ENCODE results near the gene PTX4. TPM values are rescaled to one million over a fixed set of nuclear protein-coding genes. Genes with fewer than 3 reads are reported as not detected.
"Not testable (repeated sequence)": the region's sequence is repeated elsewhere in the genome, so short reads cannot be mapped to it uniquely, and the experiment has no call there.

PTX4 gene
- polyA plus RNA-seq, 4 donors = 0.04 to 0.07 TPM; not detected in 2

DNA sequence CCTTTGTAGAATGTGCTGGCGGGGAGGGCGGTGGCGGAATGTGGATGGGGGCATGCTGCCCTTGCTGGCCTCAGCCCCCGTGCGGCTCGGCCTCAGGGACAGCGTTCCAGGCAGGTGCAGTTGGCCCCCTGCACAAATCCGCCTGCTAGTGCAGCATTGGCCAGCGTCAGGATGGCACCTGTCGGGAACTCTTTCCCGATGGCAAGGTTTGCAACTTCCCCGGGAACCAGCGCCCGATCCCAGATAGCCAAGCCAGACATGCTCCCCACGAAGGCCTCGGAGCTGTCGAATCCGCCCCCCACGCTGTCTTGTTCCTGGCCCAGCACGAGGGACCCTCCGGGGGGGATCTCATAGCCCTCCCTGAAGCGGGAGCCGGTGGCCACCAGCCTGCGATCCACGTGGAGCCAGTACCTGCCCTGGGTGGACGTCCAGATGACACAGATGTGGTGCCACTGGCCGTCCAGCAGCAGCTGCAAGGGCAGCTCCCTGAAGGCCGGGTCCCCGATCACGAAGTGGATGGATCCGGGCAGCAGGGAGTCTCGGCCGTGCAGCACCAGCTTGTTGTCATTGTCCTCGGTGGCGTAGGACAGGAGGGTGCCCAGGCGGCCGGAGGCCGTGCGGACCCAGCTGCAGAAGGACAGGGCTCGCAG is 2.8 kb downstream of the PTX4 start:
- H3K36me3 ChIP-seq (ENCODE audit: control insufficient read depth in 3 of 3, insufficient read depth in 2 of 3, low read depth in 1 of 3, low read length in 3 of 3) = no peaks in the 10 kb centered on the region
- WGBS, 3 donors = 90 to 91% (median 91%) methylated on average over 40 of the region's 40 CpGs
- H3K27ac ChIP-seq (ENCODE audit: low read depth in 1 of 3, low read length in 2 of 3) = no peak overlapping the region
- no peak overlapping the region for H3K4me3 ChIP-seq (ENCODE audit: low read depth in 1 of 3, low read length in 3 of 3)
- peaks cover 0 to 7% (median 0%) of the 10 kb centered on the region in 3 donors for H3K27me3 ChIP-seq (ENCODE audit: control insufficient read depth in 3 of 3, insufficient read depth in 3 of 3, low read length in 3 of 3)
- FAIRE-seq (no peak), DNase-seq (no peak)
- H3K4me1 ChIP-seq (ENCODE audit: control insufficient read depth in 3 of 3, insufficient read depth in 2 of 3, low read depth in 1 of 3, low read length in 2 of 3) = no peaks in the 10 kb centered on the region
- H3K9me3 ChIP-seq (ENCODE audit: control insufficient read depth in 2 of 2, insufficient read depth in 1 of 2, low read depth in 1 of 2, low read length in 1 of 2) = peaks cover 0 to 2% of the 10 kb centered on the region in 2 donors

DNA sequence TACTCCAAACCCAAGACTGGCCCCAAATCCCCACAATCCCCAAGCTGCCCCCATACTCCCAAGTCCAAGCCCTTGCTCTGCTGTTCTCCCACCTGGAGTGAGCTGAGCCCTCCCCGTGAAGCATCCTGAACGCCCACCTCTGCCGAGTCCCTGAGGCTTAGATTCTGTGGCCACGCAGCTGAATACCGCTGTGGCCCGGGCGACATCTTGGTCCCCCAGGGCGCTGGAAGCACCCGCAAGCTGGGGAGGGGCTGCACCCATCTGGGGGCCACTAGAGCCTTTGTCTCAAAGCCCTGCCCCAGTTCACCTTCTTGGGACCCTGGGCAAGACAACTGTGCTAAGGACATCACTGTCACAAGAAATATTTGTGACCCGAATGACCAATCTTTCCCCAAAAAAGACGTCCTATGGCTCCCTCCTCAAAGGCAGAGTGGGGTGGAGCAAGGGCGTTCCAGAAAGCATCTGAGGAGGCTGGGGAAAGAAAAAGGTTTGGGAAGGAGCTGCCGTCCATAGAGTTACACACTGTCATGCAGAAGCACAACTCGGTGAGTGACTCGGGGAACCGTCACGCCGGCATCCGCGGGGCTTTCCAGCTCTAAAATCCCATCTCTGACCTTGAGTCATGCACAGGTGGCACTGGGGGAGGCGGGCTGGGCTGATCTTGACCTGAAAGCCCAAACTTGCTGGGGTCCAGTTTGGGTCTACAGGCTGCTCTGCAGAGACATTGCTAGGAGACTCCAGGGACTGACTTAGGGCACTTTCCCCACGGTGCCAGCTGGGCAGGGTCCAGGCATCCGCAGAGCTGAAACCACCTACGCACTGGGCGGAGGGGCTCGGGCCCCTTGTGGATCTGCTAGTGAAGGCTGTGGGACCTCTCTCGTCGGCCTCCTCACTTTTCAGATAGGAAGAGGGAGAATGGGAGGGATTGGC is 6.6 kb downstream of the PTX4 start:
- H3K4me3 ChIP-seq (ENCODE audit: low read depth in 1 of 3, low read length in 3 of 3) = no peak overlapping the region
- H3K9me3 ChIP-seq (ENCODE audit: control insufficient read depth in 2 of 2, insufficient read depth in 1 of 2, low read depth in 1 of 2, low read length in 1 of 2) = peaks cover 0 to 5% of the 10 kb centered on the region in 2 donors
- WGBS, 3 donors = 76 to 80% (median 78%) methylated on average over 28 of the region's 28 CpGs
- FAIRE-seq (no peak), DNase-seq (no peak)
- no peak overlapping the region for H3K27ac ChIP-seq (ENCODE audit: low read depth in 1 of 3, low read length in 2 of 3)
- no peaks in the 10 kb centered on the region for H3K36me3 ChIP-seq (ENCODE audit: control insufficient read depth in 3 of 3, insufficient read depth in 2 of 3, low read depth in 1 of 3, low read length in 3 of 3)
- H3K4me1 ChIP-seq (ENCODE audit: control insufficient read depth in 3 of 3, insufficient read depth in 2 of 3, low read depth in 1 of 3, low read length in 2 of 3) = no peaks in the 10 kb centered on the region
- H3K27me3 ChIP-seq (ENCODE audit: control insufficient read depth in 3 of 3, insufficient read depth in 3 of 3, low read length in 3 of 3) = peaks cover 0 to 7% (median 0%) of the 10 kb centered on the region in 3 donors

DNA sequence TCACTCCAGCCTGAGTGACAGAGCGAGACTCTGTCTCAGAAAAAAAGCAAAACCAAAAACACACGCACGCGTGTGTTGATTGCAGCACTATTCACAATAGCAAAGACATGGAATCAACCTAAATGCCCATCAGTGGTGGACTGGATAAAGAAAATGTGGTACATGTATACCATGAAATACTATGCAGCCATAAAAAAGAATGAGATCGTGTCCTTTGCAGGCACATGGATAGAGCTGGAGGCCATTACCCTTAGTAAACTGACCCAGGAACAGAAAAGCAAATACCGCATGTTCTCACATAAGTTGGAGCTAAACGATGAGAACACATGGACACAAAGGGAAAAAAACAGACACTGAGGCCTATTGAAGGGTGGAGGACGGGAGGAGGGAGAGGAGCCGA is 9.8 kb downstream of the PTX4 start:
- not testable (repeated sequence) for H3K4me1 ChIP-seq (ENCODE audit: control insufficient read depth in 3 of 3, insufficient read depth in 2 of 3, low read depth in 1 of 3, low read length in 2 of 3); H3K27ac ChIP-seq (ENCODE audit: low read depth in 1 of 3, low read length in 2 of 3); H3K36me3 ChIP-seq (ENCODE audit: control insufficient read depth in 3 of 3, insufficient read depth in 2 of 3, low read depth in 1 of 3, low read length in 3 of 3); DNase-seq; FAIRE-seq; H3K27me3 ChIP-seq (ENCODE audit: control insufficient read depth in 3 of 3, insufficient read depth in 3 of 3, low read length in 3 of 3); H3K4me3 ChIP-seq (ENCODE audit: low read depth in 1 of 3, low read length in 3 of 3); H3K9me3 ChIP-seq (ENCODE audit: control insufficient read depth in 2 of 2, insufficient read depth in 1 of 2, low read depth in 1 of 2, low read length in 1 of 2)
- WGBS, 3 donors = 95 to 96% (median 96%) methylated on average over 9 of the region's 9 CpGs

DNA sequence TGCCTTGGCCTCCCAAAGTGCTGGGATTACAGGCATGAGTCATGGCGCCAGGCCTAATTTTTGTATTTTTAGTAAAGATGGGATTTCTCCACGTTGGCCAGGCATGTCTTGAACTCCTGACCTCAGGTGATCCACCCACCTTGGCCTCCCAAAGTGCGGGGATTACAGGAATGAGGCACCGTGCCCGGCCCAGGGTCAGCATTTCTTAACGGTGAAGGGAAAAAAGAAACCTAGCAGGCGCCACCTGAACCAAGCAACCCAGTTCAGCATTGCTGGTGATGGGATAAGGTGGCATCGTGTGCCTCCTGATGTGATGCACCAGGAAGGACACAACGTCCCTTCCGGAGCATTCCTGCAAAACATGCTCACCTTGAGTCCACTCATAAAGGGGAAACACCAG is 11.7 kb downstream of the PTX4 start:
- no peak for FAIRE-seq
- no peak for DNase-seq
- H3K4me1 ChIP-seq (ENCODE audit: control insufficient read depth in 3 of 3, insufficient read depth in 2 of 3, low read depth in 1 of 3, low read length in 2 of 3) = peaks cover 0 to 4% (median 0%) of the 10 kb centered on the region in 3 donors
- H3K9me3 ChIP-seq (ENCODE audit: control insufficient read depth in 2 of 2, insufficient read depth in 1 of 2, low read depth in 1 of 2, low read length in 1 of 2) = peaks cover 0 to 8% of the 10 kb centered on the region in 2 donors
- H3K27me3 ChIP-seq (ENCODE audit: control insufficient read depth in 3 of 3, insufficient read depth in 3 of 3, low read length in 3 of 3) = peaks cover 0 to 4% (median 0%) of the 10 kb centered on the region in 3 donors
- peaks cover 0 to under 1% (median 0%) of the 10 kb centered on the region in 3 donors for H3K36me3 ChIP-seq (ENCODE audit: control insufficient read depth in 3 of 3, insufficient read depth in 2 of 3, low read depth in 1 of 3, low read length in 3 of 3)
- no peak overlapping the region for H3K4me3 ChIP-seq (ENCODE audit: low read depth in 1 of 3, low read length in 3 of 3)
- WGBS, 3 donors = 88 to 90% (median 90%) methylated on average over 10 of the region's 10 CpGs
- H3K27ac ChIP-seq (ENCODE audit: low read depth in 1 of 3, low read length in 2 of 3) = no peak overlapping the region

DNA sequence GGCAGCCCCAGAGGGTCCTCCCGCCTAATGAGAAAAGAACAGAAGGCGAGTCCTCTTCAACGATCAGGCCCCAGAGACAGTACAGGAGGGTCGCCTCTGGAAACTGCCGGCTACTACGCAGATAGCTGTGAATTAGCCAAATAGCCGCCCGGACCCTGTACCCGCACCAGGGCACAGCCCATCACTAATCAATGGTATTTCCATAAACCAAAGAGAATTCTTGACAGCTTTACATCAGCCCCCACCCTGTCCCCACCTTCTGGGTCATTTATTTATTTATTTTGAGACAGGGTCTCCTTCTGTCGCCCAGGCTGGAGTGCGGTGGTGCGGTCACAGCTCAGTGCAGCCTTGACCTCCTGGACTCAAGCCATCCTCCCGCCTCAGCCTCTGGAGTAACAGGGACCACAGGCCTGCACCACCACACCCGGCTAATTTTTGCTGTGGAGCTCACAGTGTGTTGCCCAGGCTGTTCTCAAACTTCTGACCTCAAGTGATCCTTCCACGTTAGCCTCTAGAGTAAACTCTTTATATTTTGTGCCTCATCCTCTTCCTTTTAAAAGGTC is 13.1 kb downstream of the PTX4 start:
- DNase-seq = no peak

DNA sequence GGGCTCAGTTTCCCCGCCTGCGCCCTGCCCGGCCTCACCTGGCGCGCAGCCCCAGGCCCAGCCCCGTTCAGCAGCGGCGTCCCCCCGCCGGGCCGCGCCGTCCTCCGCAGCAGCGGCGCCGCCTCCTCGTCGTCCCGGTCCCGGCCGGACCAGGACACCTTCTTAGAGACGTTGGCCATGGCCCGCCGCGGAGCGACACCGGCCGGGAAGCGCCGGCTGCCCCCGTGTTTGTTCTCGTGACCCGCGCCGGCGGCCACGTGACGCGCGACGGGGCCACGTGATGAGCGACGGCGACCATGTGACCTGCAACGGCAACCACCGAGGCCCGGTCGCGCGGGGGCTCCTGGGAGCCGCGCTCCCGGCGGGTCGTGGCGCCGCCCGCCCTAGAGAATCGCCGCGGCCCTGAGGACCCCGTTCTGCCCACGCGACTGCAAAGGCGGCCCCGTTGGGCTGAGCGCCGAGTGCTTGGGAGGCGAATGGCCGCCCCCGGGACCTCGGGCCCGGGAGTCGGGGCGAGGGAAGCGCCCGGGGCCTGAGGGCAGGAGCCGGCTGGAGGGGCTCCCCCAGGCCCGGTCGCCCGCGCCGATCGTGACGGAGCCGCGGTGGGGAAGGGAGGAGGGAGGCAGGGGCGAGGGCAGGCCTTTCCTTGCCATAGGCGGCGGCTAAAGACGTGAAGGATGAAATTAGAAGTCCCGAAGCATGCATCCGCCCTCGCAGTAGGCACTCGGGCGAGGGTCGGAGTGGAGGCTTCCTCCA is 13.8 kb downstream of the PTX4 start, which contains the start of gene CLCN7:
TSS of gene CLCN7 (minus strand) at position 233 of the 756 bp plus-strand sequence. CDS start at position 179, 54 bp downstream.
- DNase-seq (peak; percentile 84 to 95), FAIRE-seq (no peak)
- H3K9me3 ChIP-seq (ENCODE audit: control insufficient read depth in 2 of 2, insufficient read depth in 1 of 2, low read depth in 1 of 2, low read length in 1 of 2) = peaks cover 0 to 6% of the 10 kb centered on the region in 2 donors
- H3K27me3 ChIP-seq (ENCODE audit: control insufficient read depth in 3 of 3, insufficient read depth in 3 of 3, low read length in 3 of 3) = no peaks in the 10 kb centered on the region
- H3K4me3 ChIP-seq (ENCODE audit: low read depth in 1 of 3, low read length in 3 of 3) = peak within 1 kb of the TSS; percentile 61 to 98 (median 93)
- H3K4me1 ChIP-seq (ENCODE audit: control insufficient read depth in 3 of 3, insufficient read depth in 2 of 3, low read depth in 1 of 3, low read length in 2 of 3) = peaks cover 0 to 4% (median 0%) of the 10 kb centered on the region in 3 donors
- H3K27ac ChIP-seq (ENCODE audit: low read depth in 1 of 3, low read length in 2 of 3) = peak within 1 kb of the TSS; percentile 38 to 92 (median 53)
- 0 to 1% (median 0%) methylated on average over 78 to 99 of the region's 99 CpGs for WGBS, 3 donors
- H3K36me3 ChIP-seq (ENCODE audit: control insufficient read depth in 3 of 3, insufficient read depth in 2 of 3, low read depth in 1 of 3, low read length in 3 of 3) = peaks cover 0 to 18% (median 0%) of the 10 kb centered on the region in 3 donors

More for the DNA sequence above, 13.1 kb downstream of the PTX4 start:
- FAIRE-seq = no peak
- Histone ChIP-seq H3K36me3 (ENCODE audit: control insufficient read depth in 3 of 3, insufficient read depth in 2 of 3, low read depth in 1 of 3, low read length in 3 of 3) (peaks cover 0 to 13% (median 0%) of the 10 kb centered on the region in 3 donors), H3K27me3 (ENCODE audit: control insufficient read depth in 3 of 3, insufficient read depth in 3 of 3, low read length in 3 of 3) (no peaks in the 10 kb centered on the region), H3K4me1 (ENCODE audit: control insufficient read depth in 3 of 3, insufficient read depth in 2 of 3, low read depth in 1 of 3, low read length in 2 of 3) (peaks cover 0 to 4% (median 0%) of the 10 kb centered on the region in 3 donors), H3K9me3 (ENCODE audit: control insufficient read depth in 2 of 2, insufficient read depth in 1 of 2, low read depth in 1 of 2, low read length in 1 of 2) (peaks cover 0 to 6% of the 10 kb centered on the region in 2 donors), H3K27ac (ENCODE audit: low read depth in 1 of 3, low read length in 2 of 3) (peak overlapping the region; percentile 38 to 92 (median 53)), H3K4me3 (ENCODE audit: low read depth in 1 of 3, low read length in 3 of 3) (peak overlapping the region; percentile 61 to 98 (median 93))
- 56 to 62% (median 60%) methylated on average over 15 of the region's 15 CpGs for WGBS, 3 donors

DNA sequence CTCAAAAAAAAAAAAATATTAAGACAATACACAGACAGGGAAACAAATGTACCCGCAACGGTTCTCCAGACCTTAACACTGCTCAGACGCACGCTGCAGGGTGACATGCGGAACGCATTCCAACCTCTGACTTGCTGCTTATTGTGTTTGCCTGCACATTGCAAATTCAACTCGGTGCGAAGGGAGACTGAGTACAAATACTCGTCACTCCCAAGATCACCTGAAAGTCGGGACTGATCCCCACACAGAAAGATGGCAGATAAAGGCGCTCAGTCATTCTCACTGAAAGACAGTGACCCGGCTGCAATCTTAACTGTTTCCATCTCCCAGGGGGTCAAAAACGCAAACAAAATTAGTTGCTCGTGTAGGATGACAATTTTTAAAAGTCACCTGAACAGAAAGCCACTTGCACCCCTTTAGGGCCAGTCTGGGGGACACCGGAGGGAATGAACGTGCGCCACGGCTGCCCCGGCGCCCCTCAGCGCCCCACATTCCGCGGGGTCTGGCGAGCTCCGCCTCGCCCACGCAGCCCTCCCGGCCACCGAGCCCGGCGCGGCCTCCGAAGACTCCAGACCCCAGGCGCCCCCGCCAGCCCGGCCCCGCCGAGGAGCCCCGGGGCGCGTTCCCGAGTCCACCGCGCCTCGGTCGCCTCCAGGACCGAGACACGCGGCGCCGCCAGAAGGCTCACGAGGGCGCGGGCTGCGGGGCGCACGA is 14.5 kb downstream of the PTX4 start:
- Histone ChIP-seq H3K4me1 (ENCODE audit: control insufficient read depth in 3 of 3, insufficient read depth in 2 of 3, low read depth in 1 of 3, low read length in 2 of 3) (peaks cover 0 to 4% (median 0%) of the 10 kb centered on the region in 3 donors), H3K27ac (ENCODE audit: low read depth in 1 of 3, low read length in 2 of 3) (peak overlapping the region in 2 of 3 donors; percentile 33 to 81), H3K9me3 (ENCODE audit: control insufficient read depth in 2 of 2, insufficient read depth in 1 of 2, low read depth in 1 of 2, low read length in 1 of 2) (peaks cover 0 to 6% of the 10 kb centered on the region in 2 donors), H3K36me3 (ENCODE audit: control insufficient read depth in 3 of 3, insufficient read depth in 2 of 3, low read depth in 1 of 3, low read length in 3 of 3) (peaks cover 0 to 22% (median 0%) of the 10 kb centered on the region in 3 donors), H3K27me3 (ENCODE audit: control insufficient read depth in 3 of 3, insufficient read depth in 3 of 3, low read length in 3 of 3) (no peaks in the 10 kb centered on the region), H3K4me3 (ENCODE audit: low read depth in 1 of 3, low read length in 3 of 3) (peak overlapping the region; percentile 61 to 98 (median 93))
- 8 to 11% (median 9%) methylated on average over 43 to 57 of the region's 57 CpGs for WGBS, 3 donors
- FAIRE-seq (no peak), DNase-seq (peak in 1 of 2 donors; percentile 44)

Data from small intestine (tissue), 7 donors.